SIG-M5 treated with dmso at 0.1 percent for 504 hours (cell line): ENCODE measurements around the gene NPPC.
"Not testable (repeated sequence)": the region's sequence is repeated elsewhere in the genome, so short reads cannot be mapped to it uniquely, and the experiment has no call there.

Experiments used
- DNase-seq: peaks from one replicate; lab custom pipeline; 2025; ENCODE audit not compliant: unreplicated experiment; lab: John Stamatoyannopoulos, UW

The NPPC gene

DNA sequence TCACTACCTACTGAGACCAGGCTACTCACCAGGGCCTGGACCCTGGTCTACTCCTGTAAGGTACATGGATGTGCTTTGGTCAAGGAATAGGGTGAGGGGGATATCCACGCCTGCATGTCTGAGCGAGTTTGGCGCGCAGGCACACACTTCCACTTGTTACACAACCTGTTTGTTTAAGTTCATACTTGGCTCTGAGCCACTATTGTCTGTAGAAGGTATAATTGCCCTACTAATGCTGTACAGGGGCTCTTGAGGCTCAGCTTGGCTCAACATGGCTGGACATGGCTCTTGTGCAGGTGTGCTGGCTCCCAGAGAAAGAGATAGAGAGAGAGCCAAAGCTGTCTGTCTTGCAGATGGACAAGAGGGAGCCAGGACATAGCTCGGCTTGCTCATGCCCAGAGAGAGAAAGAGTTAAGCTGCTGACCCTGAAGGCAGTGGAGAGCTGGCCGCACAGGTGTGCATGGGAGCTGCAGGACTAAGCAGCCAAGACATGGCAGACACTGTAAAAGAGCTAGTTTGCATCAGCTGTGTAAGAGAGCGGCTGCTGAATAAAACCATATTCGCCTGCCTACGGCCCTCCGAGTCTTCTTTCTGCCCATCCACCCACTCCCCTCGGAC, 35.2 kb downstream of the NPPC start:
- DNase-seq = no peak

GRCh38 chr2:231887756-231888155, 38.4 kb downstream of the NPPC start:
- no peak for DNase-seq

GRCh38 chr2:231886071-231886681, 40.0 kb downstream of the NPPC start:
- DNase-seq = peak; percentile 59

DNA sequence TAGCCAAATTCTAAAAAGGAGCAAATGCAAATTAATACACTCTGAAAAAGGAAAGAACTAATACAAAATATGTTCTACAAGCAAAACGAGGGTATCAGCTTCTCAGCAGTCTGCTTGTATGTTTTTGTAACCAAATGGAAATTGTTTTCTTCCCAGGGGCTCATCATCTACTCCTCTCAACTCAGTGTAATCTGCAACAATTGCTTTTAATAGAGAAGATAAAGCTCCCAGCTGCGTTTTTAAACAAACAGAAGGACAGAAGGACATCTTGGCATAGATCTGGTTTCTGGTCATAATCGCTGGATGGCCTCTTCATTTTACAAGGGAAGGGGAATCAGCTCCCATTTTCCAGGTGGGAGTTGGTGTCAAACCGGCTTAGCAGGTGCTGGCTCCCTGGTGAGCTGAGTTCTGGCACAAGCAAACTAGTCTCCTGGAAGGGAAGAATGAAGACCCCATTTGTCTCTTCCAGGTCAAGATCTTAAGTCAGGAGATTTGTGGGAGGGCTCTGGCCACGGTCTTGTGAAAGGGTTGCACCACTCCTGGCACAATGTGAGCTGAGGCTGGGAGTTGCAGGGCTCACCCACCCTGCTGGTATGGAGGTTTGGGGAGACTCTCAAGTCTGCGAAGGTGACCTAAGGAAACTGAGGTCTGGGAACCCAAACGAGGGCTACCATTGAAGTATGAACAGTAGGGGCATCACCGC, 41.6 kb downstream of the NPPC start:
- no peak for DNase-seq

- no peak for DNase-seq
Measured at GRCh38 chr2:231883468-231883881, 42.7 kb downstream of the NPPC start.

DNA sequence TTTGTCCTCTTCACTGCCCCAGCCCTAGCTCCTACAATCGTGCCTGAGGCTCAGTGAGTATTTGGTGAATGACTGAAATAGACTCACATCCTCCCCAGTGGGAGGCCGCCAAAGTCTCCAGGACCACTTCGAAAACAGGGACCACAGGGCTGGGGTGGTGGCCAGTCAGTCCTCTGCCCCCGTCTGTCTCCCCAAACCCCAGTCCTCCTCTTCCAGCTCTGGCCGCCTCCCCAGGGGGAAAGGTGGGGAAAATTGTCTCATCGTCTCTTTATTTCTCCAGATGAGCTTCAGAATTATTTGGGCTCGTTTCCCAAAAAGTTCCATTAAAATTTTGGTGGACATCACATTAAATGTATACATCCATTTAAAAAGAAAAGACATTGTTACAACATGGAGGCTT, 43.5 kb downstream of the NPPC start:
- DNase-seq = no peak

DNA sequence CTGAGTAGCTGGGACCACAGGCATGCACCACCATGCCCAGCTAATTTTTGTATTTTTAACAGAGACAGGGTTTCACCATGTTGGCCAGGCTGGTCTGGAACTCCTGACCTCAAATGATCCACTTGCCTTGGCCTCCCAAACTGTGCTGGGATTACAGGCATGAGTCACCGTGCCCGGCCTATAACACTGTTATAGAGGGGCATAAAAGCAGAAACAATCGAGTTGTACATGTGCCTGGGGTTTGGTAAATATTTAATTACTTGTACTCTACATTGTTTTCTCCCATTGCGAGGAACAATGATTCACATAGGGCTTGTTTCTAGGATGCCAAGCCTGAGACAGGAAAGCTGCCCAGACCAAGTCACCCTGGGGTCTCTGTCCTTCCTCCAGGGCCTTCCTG, 45.8 kb downstream of the NPPC start:
- not testable (repeated sequence) for DNase-seq

GRCh38 chr2:231879216-231879615, 47.0 kb downstream of the NPPC start:
- no peak for DNase-seq

GRCh38 chr2:231877533-231878456, 48.4 kb downstream of the NPPC start:
- DNase-seq = no peak

DNA sequence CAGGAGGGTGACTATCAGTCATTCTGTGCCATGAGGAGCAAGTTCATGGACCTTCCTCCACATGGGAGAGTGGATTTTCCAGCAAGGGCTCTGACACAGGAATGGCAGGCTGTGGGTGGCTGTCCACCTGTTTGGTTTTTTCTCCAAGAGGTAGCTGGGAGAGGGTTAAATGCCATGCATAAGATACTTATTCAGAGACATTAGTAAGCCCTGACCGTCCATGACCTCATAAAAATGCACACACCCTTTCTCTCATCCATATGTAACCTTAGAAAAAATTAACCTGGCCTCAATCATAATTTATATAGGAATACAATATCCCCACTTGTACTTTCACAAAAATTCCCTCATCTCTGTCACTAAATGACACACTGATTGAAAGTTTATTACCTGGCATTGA, 51.3 kb downstream of the NPPC start:
- no peak for DNase-seq
